ENCODE results near the gene ZKSCAN5.

Gene ZKSCAN5

DNA sequence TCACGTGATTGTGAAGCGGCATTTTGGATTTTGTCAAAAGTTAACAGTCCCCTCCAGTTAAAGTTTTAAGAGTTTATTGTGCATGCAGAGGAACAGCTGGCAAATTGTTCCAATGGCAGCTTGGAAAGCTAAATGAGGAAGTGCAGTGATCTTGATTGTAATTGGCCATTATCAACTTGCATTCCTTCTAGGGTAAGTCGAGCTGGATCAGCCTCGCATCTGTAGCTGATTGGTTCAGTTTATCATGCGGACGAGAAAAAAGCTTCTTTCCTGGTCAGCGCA, 31.2 kb upstream of the ZKSCAN5 start:
- TF ChIP-seq, protein P1, sequence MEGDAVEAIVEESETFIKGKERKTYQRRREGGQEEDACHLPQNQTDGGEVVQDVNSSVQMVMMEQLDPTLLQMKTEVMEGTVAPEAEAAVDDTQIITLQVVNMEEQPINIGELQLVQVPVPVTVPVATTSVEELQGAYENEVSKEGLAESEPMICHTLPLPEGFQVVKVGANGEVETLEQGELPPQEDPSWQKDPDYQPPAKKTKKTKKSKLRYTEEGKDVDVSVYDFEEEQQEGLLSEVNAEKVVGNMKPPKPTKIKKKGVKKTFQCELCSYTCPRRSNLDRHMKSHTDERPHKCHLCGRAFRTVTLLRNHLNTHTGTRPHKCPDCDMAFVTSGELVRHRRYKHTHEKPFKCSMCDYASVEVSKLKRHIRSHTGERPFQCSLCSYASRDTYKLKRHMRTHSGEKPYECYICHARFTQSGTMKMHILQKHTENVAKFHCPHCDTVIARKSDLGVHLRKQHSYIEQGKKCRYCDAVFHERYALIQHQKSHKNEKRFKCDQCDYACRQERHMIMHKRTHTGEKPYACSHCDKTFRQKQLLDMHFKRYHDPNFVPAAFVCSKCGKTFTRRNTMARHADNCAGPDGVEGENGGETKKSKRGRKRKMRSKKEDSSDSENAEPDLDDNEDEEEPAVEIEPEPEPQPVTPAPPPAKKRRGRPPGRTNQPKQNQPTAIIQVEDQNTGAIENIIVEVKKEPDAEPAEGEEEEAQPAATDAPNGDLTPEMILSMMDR (IDR thresholded peaks at IDR 0.05; ENCODE audit: control insufficient read depth, extremely low read depth, insufficient read depth), result no peak
- peak overlapping the region; percentile 81 for H3K4me3 ChIP-seq (ENCODE audit: low read depth, low read length)

DNA sequence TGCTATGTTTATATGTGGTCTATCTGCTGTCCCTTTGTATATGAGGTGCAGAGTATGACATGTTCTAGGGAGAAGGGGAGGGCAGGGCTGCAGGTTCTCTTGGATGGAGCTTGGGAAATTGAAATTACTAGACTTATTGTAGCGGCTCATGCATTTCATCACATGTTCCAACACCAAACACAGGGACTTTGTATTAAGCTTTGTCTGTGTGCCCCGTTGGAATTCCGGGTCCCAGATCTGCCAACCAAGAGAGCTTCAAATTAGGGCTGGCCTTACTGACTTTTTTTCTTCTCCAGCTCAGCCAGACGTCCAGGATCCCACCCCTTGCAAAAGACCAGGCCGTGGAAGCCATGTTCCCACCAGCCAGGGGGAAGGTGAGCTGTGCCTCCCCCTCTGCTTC, 28.4 kb upstream of the ZKSCAN5 start:
- TF ChIP-seq, protein P1 (IDR thresholded peaks at IDR 0.05; ENCODE audit: control insufficient read depth, extremely low read depth, insufficient read depth), result no peak
- no peak for DNase-seq (ENCODE audit: low read depth)
- H3K4me3 ChIP-seq (ENCODE audit: low read depth, low read length), result no peak overlapping the region

More for the DNA sequence above, 31.2 kb upstream of the ZKSCAN5 start:
- DNase-seq (ENCODE audit: low read depth), result peak; percentile 89

DNA sequence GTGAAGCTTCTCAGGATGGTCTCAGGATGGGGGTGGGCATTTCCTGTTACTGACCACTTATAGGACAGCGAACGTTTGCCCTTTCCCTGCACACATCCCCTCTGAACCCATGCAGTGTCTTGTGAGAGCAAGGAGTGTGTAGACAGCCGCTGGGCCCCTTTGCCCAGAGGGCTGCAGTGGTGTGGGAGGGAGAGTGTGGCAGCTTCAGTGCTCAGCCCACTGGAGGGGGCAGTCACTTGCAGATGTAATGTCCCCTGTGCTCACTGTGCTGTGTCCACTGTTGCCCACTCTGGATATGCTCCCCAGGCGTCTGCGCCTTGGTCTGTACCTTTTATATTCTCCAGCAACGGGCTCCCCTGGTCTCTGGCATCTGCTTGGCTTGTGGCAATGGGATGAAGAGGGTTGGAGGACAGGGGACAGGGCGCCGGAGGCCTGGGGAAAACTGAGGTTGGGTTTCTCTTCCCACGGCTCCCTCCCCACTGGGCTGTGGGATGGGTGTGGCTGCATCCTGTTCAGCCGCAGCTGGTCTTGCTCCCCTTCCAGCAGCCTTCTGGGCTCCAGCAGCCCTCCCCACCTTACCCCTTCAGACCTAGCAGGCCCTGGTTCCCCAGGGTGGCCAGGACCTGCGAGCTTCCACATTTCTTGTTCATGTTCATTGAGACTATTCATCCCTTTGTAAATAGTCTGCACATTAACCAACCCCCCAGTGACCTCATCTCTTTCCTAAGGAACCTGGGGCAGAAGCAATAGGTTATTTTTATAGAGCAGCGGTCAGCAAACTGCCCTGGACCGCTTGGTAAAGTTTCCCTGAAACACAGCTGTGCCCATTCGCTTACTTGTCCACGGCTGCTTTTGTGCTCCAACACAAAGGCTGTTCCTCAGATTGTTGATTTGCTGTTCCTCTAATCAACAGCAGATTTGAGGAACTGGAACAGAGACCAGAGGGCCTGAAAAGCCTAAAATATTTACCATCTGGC, 25.7 kb upstream of the ZKSCAN5 start:
- DNase-seq (ENCODE audit: low read depth), result no peak
- TF ChIP-seq, protein P1 (IDR thresholded peaks at IDR 0.05; ENCODE audit: control insufficient read depth, extremely low read depth, insufficient read depth), result no peak
- H3K4me3 ChIP-seq (ENCODE audit: low read depth, low read length), result no peak overlapping the region

DNA sequence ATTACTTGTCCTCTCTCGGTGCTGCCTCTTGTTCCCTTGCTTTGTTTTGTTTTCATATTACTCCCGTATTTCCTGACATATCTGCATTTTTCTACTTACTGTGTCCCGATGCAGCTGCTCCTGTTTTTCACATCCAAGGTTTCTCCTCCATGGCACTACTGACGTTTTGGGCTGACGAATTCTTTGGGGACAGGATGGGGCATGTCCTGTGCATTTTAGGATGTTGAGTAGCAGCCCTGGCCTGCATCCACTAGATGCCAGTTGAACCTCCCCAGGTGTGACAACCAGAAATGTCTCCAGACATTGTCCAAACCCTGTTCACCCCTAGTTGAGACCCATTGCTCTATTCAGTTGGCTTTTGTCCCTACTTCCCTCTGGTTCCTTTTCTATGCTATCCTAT, 19.4 kb upstream of the ZKSCAN5 start:
- H3K4me3 ChIP-seq (ENCODE audit: low read depth, low read length), result no peak overlapping the region
- no peak for DNase-seq (ENCODE audit: low read depth)
- TF ChIP-seq, protein P1 (IDR thresholded peaks at IDR 0.05; ENCODE audit: control insufficient read depth, extremely low read depth, insufficient read depth), result no peak

DNA sequence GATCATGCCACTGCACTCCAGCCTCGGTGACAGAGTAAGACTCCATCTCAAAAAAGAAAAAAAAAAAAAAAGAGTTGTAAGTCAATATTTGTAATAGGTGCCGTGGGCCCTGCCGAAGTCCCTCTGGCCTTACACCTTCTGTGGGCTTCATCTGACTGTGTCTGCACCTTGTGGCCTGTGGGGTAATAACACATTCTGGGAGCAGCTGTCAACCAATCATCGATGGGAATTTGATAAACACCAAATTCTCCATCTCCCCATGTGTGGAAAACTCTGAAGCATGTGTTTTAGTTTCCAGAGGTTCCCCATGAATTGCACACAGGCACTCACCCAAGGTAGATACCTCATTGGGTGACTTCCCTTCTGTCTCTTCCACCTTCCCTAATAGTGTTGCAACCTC, 15.2 kb upstream of the ZKSCAN5 start:
- TF ChIP-seq, protein P1 (IDR thresholded peaks at IDR 0.05; ENCODE audit: control insufficient read depth, extremely low read depth, insufficient read depth), result no peak

DNA sequence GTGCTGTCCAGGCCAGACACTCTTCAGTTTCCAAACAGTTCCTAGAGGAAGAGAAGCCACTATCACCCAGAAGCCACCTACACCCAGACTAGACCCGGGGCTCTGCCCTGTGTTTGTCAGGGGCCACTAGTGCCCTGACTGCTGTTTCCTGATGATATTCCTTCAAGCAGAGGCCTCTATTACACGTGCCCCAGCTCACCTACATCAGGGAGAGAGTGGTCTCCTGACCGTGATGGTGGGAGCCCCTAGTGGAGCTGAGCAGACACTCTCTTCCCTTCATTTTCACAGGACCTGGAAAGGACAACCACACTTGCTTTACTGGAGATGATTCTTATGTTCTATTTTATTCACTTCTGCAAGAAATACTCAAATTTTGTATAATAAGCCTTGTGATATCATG, 13.6 kb upstream of the ZKSCAN5 start:
- TF ChIP-seq, protein P1 (IDR thresholded peaks at IDR 0.05; ENCODE audit: control insufficient read depth, extremely low read depth, insufficient read depth), result no peak
- no peak overlapping the region for H3K4me3 ChIP-seq (ENCODE audit: low read depth, low read length)
- no peak for DNase-seq (ENCODE audit: low read depth)

More for the DNA sequence above, 15.2 kb upstream of the ZKSCAN5 start:
- no peak overlapping the region for H3K4me3 ChIP-seq (ENCODE audit: low read depth, low read length)
- DNase-seq (ENCODE audit: low read depth), result no peak

DNA sequence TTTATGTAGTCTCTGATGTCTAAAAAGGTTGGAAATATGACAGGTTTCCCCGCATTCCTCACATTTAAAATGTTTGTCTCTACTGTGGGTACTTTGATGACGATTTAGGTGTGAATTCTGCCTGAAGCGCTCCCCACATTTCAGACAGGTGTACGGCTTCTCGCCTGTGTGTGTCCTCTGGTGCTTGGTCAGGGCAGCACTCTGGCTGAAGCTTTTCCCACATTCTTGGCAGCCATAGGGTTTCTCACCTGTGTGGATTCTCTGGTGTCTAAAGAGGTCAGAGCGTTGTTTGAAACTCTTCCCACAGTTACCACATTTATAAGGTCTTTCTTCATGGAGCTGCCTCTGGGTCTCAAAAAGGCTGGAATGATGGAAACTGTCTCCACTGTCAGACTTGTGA, 10.6 kb upstream of the ZKSCAN5 start:
- TF ChIP-seq, protein P1 (IDR thresholded peaks at IDR 0.05; ENCODE audit: control insufficient read depth, extremely low read depth, insufficient read depth), result no peak
- no peak for DNase-seq (ENCODE audit: low read depth)
- H3K4me3 ChIP-seq (ENCODE audit: low read depth, low read length), result no peak overlapping the region

Data from LNCaP clone FGC (cell line).